Epithelial cell of proximal tubule (primary cell): ENCODE results near the gene JMY. TPM values are rescaled to one million over a fixed set of nuclear protein-coding genes. Genes with fewer than 3 reads are reported as not detected.

Experiments
- DNase-seq: peaks from one replicate; pipeline ENCODE4 v3.0.0-alpha.2; 2011; ENCODE audit warnings: low read depth
- H3K4me3 ChIP-seq: 2 replicates; pipeline ENCODE4 v1.5.1; 2011; ENCODE audit warnings: low read depth, mild to moderate bottlenecking, low read length
- total RNA-seq: library from RNA; depleted of rRNA; stranded (reverse); fragments of >200 nt; gene quantifications from 2 replicates; pipeline ENCODE4 v1.2.3, GENCODE V29; 2015
- TF ChIP-seq, protein P1 (sequence below): conservative IDR thresholded peaks from 2 replicates; pipeline ENCODE4 v1.5.1; 2012; ENCODE audit warnings: low read depth, mild to moderate bottlenecking, low read length

Gene JMY
- total RNA-seq, 1 donor from 2014 or later = 5.7 TPM

DNA sequence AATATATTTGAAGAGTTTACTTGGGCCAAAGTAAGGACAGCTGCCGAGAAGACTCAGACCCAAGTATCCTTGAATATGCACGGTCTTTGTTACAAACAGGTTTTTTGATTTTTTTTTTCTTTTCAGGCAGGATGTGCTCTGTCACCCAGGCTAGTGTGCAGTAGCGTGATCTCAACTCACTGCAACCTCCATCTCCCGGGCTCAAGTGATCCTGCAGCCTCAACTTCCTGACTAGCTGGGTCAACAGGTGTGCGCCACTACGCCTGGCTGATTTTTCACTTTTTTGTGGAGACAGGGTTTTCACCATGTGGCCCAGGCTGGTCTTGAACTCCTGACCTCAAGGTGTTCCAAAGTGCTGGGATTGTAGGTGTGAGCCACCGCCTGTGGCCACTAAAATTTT is 27.4 kb downstream of the JMY start:
- no peak for DNase-seq
- TF ChIP-seq, protein P1, sequence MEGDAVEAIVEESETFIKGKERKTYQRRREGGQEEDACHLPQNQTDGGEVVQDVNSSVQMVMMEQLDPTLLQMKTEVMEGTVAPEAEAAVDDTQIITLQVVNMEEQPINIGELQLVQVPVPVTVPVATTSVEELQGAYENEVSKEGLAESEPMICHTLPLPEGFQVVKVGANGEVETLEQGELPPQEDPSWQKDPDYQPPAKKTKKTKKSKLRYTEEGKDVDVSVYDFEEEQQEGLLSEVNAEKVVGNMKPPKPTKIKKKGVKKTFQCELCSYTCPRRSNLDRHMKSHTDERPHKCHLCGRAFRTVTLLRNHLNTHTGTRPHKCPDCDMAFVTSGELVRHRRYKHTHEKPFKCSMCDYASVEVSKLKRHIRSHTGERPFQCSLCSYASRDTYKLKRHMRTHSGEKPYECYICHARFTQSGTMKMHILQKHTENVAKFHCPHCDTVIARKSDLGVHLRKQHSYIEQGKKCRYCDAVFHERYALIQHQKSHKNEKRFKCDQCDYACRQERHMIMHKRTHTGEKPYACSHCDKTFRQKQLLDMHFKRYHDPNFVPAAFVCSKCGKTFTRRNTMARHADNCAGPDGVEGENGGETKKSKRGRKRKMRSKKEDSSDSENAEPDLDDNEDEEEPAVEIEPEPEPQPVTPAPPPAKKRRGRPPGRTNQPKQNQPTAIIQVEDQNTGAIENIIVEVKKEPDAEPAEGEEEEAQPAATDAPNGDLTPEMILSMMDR = no peak
- no peak overlapping the region for H3K4me3 ChIP-seq

DNA sequence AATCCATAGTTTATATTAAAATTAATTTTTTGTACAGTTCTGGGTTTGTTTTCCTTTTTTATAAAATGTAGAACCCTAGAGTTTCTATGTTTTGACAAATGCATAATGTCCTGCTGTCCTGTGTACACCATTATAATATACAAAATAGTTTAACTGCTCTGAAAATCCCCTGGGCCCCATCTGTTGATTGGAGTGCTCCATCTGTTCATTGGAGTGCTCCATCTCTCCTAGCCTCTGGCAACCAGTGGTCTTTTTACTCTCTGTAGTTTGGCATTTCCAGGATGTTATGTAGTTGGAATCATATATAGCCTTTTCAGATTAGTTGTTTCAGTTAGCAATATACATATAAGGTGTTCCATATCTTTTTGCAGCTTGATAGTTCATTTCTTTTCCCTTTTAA is 31.2 kb downstream of the JMY start:
- DNase-seq = no peak
- H3K4me3 ChIP-seq = no peak overlapping the region
- TF ChIP-seq, protein P1 = no peak

DNA sequence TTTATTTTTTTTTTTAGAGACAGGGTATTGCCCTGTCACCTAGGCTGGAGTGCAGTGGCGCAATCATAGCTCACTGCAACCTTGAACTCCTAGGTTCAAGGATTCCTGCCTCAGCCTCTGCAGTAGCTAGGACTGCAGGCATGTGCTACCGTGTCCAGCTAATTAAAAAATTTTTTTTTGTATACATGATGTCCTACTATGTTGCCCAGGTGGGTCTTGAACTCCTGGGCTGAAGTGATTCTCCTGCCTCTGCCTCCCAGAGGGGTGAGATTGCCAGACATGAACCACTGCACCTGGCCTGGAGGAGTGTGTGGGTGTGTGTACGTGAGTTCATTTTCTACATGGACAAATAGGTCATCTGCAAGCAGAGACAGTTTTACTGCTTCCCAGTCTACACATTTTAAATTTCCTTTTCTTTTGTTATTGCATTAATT is 33.8 kb downstream of the JMY start:
- DNase-seq = no peak
- TF ChIP-seq, protein P1 = no peak

DNA sequence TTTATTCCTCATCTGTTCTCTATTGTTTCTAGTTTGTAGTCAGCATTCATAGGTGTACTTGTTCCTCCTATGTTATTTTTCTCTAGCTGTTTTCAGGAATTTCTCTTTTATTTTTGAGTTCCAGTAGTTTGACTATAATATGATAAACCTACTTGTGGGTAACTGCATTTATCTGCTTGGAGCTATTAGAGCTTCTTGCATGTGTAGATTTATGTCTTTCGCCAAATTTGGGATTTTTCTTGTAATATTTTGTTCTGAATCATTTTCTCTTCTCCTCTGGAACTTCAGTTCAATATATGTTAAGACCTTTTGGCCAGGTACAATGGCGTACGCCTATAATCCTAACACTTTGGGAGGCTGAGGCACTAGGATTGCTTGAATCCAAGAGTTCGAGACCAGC is 37.4 kb downstream of the JMY start:
- H3K4me3 ChIP-seq = no peak overlapping the region
- TF ChIP-seq, protein P1 = no peak
- no peak for DNase-seq

More for the DNA sequence above, 33.8 kb downstream of the JMY start:
- no peak overlapping the region for H3K4me3 ChIP-seq

DNA sequence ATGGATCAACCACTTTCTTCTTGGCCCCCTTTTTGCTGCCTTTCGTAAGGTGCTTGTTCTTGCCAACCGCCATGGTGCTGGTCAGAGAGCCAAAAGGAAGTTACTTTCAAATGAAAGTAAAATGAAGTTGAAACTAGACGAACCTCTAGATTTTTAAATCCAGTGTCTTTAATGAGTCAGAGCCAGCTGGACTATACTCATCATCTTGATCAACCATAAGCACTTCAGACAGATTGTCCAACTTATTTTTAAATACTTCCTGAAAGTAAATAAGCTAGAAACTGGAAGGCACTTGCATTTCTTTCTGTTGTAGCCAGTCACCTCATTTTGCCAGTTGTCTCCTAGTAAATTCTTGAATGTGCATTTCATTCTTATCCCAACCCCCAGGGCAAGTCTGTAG is 48.9 kb downstream of the JMY start:
- TF ChIP-seq, protein P1 = no peak
- H3K4me3 ChIP-seq = no peak overlapping the region
- DNase-seq = no peak

DNA sequence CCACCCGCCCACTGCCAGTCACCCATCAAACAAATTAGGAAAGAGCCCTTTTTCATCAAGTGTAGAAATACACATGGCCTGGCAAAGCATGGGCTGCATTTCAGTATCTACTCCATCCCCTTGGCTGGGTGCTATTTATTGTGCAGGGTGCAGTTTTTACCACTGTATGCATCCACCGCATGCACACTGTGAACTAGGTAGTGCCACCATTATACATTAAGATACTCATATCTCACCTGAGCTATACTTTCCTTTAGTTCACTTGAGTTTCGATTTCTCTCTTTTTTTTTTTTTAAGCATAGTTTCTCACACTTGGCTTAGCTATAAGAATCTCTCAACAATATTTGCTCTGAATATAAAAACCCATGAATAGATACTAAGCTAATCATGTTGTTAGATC is 49.4 kb downstream of the JMY start:
- H3K4me3 ChIP-seq = no peak overlapping the region
- no peak for DNase-seq
- TF ChIP-seq, protein P1 = no peak

DNA sequence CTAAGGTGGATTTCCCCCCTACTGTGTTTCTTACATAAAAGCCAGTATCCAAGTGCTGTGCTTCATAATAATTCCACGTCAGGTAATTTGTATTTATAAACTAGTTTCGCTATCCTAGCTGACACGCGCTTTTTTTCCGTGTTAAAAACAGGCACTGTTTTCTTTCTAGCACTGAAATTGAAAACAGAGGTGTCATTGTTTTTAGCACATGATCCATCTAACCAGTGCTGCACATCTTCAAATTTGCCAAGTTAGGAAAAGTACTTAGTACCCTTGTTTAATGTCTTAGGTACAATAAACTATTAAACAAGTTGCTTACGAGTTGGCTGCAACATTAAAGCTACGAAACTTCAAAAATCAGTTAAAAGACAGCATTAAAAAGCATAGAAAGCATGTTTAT is 49.9 kb downstream of the JMY start:
- no peak overlapping the region for H3K4me3 ChIP-seq
- TF ChIP-seq, protein P1 = no peak
- DNase-seq = no peak
